Glutamatergic neuron (in vitro differentiated cells): ENCODE measurements around the gene PIK3R1. TPM values are rescaled to one million over a fixed set of nuclear protein-coding genes. Genes with fewer than 3 reads are reported as not detected.

Source experiments
- DNase-seq: peaks from one replicate; pipeline ENCODE4 v3.0.0; 2022
- H3K27ac Mint-ChIP-seq: one replicate; pipeline ENCODE4 v1.8.0; 2020; ENCODE audit warnings: mild to moderate bottlenecking, mixed read lengths, inconsistent platforms; ENCODE audit not compliant: unreplicated experiment
- H3K27me3 Mint-ChIP-seq: one replicate; pipeline ENCODE4 v1.8.0; 2020; ENCODE audit warnings: mild to moderate bottlenecking, moderate library complexity, mixed read lengths, inconsistent platforms; ENCODE audit not compliant: unreplicated experiment
- H3K36me3 Mint-ChIP-seq: one replicate; pipeline ENCODE4 v1.8.0; 2020; ENCODE audit warnings: mild to moderate bottlenecking, mixed read lengths, inconsistent platforms; ENCODE audit not compliant: unreplicated experiment
- H3K4me1 Mint-ChIP-seq: one replicate; pipeline ENCODE4 v1.8.0; 2020; ENCODE audit warnings: mild to moderate bottlenecking, low read depth, mixed read lengths, inconsistent platforms; ENCODE audit not compliant: unreplicated experiment
- H3K4me3 Mint-ChIP-seq: one replicate; pipeline ENCODE4 v1.8.0; 2020; ENCODE audit warnings: mild to moderate bottlenecking, mixed read lengths, inconsistent platforms; ENCODE audit not compliant: unreplicated experiment
- H3K9me3 Mint-ChIP-seq: one replicate; pipeline ENCODE4 v1.8.0; 2020; ENCODE audit warnings: mild to moderate bottlenecking, moderate library complexity, mixed read lengths, inconsistent platforms; ENCODE audit not compliant: unreplicated experiment
- total RNA-seq: library from RNA; stranded (reverse); fragmentation: NEBNext Ultra II Directional; extraction: Animal tissue kit (Norgen Biotek cat#: 25700); gene quantifications from one replicate; pipeline ENCODE4 v1.2.1, GENCODE V29; 2021; ENCODE audit not compliant: unreplicated experiment
- TF ChIP-seq, protein P1 (sequence below): fragments of 200-600 bp; sonication (generic); IDR thresholded peaks from one replicate; pipeline ENCODE4 v1.5.0; 2021; ENCODE audit not compliant: partially characterized antibody, unreplicated experiment

The PIK3R1 gene
- total RNA-seq, 1 donor from 2014 or later, result 49.4 TPM

- Mint-ChIP-seq H3K27me3 (no peaks in the 10 kb centered on the region), H3K36me3 (no peaks in the 10 kb centered on the region), H3K4me1 (no peaks in the 10 kb centered on the region), H3K4me3 (no peak overlapping the region), H3K9me3 (peaks cover 3% of the 10 kb centered on the region), H3K27ac (no peak overlapping the region)
- TF ChIP-seq, protein P1, sequence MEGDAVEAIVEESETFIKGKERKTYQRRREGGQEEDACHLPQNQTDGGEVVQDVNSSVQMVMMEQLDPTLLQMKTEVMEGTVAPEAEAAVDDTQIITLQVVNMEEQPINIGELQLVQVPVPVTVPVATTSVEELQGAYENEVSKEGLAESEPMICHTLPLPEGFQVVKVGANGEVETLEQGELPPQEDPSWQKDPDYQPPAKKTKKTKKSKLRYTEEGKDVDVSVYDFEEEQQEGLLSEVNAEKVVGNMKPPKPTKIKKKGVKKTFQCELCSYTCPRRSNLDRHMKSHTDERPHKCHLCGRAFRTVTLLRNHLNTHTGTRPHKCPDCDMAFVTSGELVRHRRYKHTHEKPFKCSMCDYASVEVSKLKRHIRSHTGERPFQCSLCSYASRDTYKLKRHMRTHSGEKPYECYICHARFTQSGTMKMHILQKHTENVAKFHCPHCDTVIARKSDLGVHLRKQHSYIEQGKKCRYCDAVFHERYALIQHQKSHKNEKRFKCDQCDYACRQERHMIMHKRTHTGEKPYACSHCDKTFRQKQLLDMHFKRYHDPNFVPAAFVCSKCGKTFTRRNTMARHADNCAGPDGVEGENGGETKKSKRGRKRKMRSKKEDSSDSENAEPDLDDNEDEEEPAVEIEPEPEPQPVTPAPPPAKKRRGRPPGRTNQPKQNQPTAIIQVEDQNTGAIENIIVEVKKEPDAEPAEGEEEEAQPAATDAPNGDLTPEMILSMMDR, result no peak
- DNase-seq, result no peak
Measured at GRCh38 chr5:68316469-68316868, 100.9 kb downstream of the PIK3R1 start.

- Mint-ChIP-seq H3K27me3 (no peaks in the 10 kb centered on the region), H3K27ac (no peak overlapping the region), H3K4me3 (no peak overlapping the region), H3K9me3 (peaks cover 3% of the 10 kb centered on the region), H3K4me1 (no peaks in the 10 kb centered on the region), H3K36me3 (no peaks in the 10 kb centered on the region)
- TF ChIP-seq, protein P1, result no peak
- no peak for DNase-seq
Measured at GRCh38 chr5:68317646-68318045, 102.1 kb downstream of the PIK3R1 start.

GRCh38 chr5:68318955-68319705, 103.6 kb downstream of the PIK3R1 start:
- Mint-ChIP-seq H3K4me1 (no peaks in the 10 kb centered on the region), H3K9me3 (peaks cover 3% of the 10 kb centered on the region), H3K36me3 (no peaks in the 10 kb centered on the region), H3K4me3 (no peak overlapping the region), H3K27ac (no peak overlapping the region), H3K27me3 (no peaks in the 10 kb centered on the region)
- DNase-seq, result no peak
- TF ChIP-seq, protein P1, result no peak

DNA sequence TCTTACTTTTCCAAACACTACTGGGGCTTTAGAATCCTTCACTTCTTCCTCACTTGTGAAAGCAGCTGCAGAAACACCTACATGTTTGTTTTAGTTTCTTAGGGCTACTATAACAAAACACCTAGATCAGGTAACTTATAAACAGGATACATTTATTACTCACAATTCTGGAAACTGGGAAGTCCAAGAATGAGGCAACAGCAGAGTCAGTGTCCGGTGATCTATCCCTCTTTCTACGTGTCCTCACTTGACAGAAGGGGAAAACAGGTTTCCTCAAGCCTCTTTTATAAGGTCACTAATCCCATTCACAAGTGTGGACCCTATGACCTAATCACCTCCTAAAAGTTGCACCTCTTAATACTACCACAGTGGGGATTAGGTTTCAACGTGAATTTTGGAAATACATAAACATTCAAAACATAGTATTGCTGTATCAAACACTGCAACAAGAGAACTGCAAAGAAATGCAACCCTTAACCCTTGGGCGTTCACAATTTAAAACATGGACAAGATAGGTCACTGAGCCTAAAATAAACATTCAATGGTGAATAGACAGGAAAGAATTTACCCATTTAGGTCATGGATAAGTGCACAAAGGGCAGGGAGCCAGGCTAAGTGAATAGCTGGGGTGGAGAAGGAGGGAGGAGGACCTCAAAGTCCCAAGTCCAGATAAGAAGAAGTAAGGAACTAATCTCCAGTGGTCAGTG, 104.3 kb downstream of the PIK3R1 start:
- Mint-ChIP-seq H3K4me1 (no peaks in the 10 kb centered on the region), H3K27ac (no peak overlapping the region), H3K36me3 (peaks cover 7% of the 10 kb centered on the region), H3K9me3 (peaks cover 3% of the 10 kb centered on the region), H3K4me3 (no peak overlapping the region), H3K27me3 (no peaks in the 10 kb centered on the region)
- no peak for DNase-seq
- TF ChIP-seq, protein P1, result no peak

GRCh38 chr5:68320413-68320986, 104.9 kb downstream of the PIK3R1 start:
- Mint-ChIP-seq H3K4me3 (no peak overlapping the region), H3K27ac (no peak overlapping the region), H3K9me3 (peaks cover 3% of the 10 kb centered on the region), H3K4me1 (no peaks in the 10 kb centered on the region), H3K36me3 (peaks cover 12% of the 10 kb centered on the region), H3K27me3 (no peaks in the 10 kb centered on the region)
- TF ChIP-seq, protein P1, result no peak
- no peak for DNase-seq
